Measurements from ENCODE around the gene INPP4B.

The INPP4B gene

DNA sequence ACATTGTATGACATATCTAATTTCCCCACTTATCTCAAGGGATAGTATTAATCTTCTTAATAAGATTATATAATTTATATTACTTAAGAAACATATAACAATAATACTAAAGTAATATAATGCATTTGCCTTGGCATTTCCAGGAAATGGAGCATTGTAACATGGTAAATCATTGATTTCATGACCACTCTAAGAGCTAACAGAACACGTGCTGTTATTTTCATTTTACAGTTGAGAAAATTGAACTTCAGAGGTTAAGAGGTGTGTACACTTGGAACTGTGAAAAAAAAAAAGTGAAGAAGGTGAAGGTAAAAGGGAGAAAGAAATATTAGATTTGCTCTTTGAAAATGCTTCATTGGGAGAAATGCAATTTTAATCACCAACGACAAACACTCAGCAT is 687.1 kb downstream of the INPP4B start:
- no peak for DNase-seq (ENCODE audit: low read depth)
- no peak overlapping the region for H3K4me3 ChIP-seq (ENCODE audit: low read depth, low read length)

DNA sequence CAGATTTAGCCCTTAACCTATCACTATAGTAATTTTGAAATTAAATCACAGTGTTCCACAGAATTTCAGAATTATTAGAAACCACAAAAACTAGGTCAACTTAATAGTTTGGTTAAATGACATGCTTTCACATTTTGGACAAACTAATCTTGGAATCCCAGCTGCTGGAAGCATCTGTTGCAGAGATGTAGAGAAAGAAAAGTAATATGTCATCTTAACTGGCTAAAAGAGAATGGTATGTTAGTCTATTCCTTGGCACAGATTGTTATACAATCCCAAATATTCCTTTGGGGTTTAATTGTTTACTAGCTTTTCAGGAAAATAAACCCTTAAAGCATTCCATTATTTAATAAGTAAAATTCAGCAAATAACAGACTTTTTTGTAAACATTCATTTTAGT is 689.8 kb downstream of the INPP4B start:
- no peak overlapping the region for H3K4me3 ChIP-seq (ENCODE audit: low read depth, low read length)
- DNase-seq (ENCODE audit: low read depth): no peak

DNA sequence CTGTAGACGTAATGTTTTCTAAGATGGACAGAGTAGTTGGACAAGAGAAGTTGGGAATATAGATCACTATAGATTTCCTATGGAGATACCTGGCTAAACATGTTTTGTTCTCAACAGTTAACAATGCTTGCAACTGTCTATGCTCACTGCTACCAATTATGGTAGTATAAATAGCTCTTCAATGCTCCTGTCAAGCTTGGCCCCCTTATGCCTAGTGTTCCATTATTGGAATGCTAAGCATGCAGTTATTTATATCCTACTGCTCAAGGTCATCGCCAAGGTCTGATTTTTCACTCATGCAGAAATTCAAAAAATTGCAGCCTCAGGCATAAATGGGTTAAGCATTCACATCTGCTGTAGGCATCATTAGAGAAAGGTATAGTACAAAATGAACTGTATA is 690.8 kb downstream of the INPP4B start:
- no peak for DNase-seq (ENCODE audit: low read depth)
- H3K4me3 ChIP-seq (ENCODE audit: low read depth, low read length): no peak overlapping the region

DNA sequence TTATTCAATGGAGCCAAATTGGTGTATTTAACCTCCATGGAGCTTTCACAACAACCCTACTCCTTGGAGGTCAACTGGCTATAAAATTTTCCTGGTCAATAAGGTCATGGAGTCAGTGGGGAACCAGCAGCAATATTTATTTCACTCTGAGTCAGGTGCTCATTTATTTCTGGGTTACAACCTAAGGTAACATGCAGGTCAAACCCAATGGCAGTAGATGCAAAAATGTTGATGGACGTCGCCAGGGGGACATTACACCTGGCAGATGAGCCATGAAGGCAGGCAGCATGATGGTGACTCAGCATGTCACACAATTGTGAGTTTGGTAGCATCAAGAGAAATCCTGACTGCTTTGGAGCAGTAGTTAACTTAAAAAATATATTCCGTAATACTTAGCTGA is 695.6 kb downstream of the INPP4B start:
- no peak for DNase-seq (ENCODE audit: low read depth)

DNA sequence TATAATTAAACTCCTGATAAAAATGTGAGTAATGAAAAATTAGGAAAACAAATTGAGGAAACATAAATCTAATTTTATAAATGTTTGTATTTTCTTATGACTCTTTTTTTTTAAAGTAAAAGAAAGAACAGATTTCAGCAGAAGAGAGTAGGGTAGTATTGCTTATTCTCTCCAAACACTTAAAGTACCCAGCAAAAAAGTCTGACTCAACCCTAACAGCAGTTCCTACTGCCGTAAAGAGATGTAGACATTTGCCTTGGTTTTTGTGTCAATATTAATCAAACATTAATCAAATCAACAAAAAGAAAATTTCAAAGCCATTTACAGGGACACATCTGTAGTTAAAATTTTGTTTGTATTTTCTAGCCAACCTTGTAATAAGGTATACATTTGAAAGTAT is 701.3 kb downstream of the INPP4B start:
- no peak overlapping the region for H3K4me3 ChIP-seq (ENCODE audit: low read depth, low read length)
- DNase-seq (ENCODE audit: low read depth): no peak

More for the DNA sequence above, 695.6 kb downstream of the INPP4B start:
- H3K4me3 ChIP-seq (ENCODE audit: low read depth, low read length): no peak overlapping the region

DNA sequence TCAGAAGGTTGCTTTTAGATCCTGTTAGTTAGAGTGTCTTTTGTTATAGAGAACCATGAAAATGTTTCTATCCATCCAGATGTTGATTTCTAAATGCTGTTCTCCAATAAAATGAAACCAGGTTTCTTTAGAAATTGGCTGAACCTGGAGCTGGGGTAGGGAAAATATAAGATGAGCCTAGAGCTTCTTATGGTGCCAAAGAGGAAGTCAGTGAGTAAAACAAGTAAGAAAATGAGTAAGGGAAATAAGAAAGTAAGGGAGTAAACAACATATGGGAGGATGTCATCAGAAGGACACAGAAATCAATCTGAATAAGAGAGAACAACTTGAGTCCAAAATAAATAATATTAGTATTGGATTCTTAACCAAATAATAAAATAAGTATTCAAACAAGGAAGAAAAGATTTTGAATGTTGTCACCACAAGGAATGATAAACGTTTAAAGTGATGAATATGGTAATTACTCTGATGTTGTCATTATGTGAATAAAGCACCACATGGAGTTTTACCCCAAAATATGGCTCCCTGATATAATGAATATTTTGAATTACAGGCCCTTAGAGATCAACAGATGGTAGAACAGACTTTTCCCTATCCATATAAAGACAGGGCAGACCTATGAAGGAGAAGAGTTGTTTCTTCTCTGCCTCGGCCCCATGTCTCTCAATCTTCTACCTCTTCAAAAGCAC is 703.6 kb downstream of the INPP4B start:
- no peak overlapping the region for H3K4me3 ChIP-seq (ENCODE audit: low read depth, low read length)
- no peak for DNase-seq (ENCODE audit: low read depth)

DNA sequence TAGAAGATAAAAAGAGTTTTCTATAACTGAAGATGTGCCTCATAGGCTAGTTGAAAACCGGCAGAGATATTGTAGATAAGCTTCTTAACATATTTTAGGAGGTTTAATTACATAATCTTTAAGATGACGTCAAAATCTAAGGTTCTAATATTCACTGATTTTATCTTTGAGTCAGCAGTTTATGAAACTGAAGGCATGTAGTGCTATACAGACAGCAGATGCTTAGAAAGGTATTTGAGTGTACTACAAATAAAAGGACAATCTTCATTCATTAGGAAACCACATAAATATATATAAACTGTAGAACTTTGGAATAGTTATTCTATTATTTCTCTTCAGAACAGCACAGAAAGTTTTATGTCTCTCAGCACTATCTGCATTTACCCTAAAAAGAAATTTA is 704.9 kb downstream of the INPP4B start:
- no peak overlapping the region for H3K4me3 ChIP-seq (ENCODE audit: low read depth, low read length)
- DNase-seq (ENCODE audit: low read depth): no peak

DNA sequence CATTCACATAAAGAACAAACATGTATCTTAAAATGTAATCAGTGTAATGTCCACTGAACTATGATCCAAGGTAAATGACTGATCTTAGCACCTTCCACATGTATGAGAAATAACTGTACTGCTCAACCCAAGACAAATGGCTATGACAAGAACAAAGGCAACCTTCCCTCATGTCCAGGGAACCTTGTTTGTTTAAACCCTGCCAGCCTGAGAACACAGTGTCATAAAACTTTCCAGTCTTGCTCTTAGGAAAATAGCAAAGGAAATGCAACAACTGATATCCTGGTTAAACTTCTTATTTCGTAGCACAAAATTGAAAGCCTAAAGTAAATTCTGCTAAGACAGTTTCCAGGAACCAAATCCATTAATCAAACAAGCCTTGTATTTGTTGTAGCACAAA is 715.4 kb downstream of the INPP4B start:
- no peak overlapping the region for H3K4me3 ChIP-seq (ENCODE audit: low read depth, low read length)
- no peak for DNase-seq (ENCODE audit: low read depth)

DNA sequence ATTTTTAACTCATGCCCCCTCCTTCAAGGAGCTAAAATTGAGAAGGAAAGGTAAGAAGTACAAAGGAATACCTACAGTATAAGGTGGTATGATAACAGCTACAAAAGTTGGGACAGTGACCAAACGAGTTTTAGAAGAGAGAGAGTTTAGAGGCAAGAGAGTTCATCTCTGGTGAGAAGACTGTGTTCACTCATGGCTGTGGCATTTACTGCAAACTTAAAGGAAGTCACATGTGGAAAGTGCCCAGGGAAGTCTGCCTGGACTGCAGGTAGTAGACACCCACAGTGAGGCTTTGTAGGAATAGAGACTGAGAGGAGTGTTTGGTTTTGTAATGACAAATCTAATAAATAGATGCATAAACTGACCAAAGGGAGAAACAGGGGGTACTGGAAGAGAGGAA is 716.2 kb downstream of the INPP4B start:
- no peak overlapping the region for H3K4me3 ChIP-seq (ENCODE audit: low read depth, low read length)
- DNase-seq (ENCODE audit: low read depth): no peak

DNA sequence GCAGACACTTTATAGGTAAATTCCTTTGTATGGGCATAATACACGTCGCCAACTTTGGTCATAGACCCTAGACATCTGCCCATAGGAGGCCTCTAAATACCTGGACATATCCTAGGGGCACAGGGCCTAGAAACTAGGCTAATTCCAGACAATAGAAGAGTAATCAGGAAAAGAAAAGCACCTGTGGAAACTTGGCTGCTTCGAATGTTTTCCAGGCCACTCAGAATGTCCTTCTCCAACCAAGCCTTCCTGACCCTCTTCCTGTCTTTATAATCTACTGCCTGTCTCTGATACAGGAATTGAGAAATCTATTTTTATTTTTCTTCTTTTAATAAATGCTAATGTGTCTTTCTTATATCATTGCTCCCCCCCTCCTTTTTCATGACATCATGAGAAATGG is 716.6 kb downstream of the INPP4B start:
- H3K4me3 ChIP-seq (ENCODE audit: low read depth, low read length): no peak overlapping the region
- DNase-seq (ENCODE audit: low read depth): no peak

DNA sequence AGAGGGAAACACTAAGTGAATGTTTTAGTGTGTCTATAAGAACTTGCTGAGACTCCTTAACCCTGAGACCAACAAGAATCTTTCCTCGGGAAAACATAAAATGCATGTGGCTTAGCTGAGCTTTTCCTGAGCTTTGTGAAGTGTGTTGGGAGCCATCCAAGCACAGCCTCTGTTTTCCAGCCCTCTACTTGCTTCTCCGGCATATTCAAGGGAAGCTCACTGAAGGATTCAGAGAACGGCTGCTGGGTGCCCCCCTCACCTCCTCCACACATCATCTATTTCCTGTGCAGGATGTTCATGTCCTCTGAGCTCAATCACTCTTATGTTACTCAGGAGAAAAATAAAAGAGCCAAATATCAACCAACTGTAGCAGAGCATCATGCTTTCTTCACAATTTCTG is 717.6 kb downstream of the INPP4B start:
- peak; percentile 40 for DNase-seq (ENCODE audit: low read depth)
- H3K4me3 ChIP-seq (ENCODE audit: low read depth, low read length): no peak overlapping the region

DNA sequence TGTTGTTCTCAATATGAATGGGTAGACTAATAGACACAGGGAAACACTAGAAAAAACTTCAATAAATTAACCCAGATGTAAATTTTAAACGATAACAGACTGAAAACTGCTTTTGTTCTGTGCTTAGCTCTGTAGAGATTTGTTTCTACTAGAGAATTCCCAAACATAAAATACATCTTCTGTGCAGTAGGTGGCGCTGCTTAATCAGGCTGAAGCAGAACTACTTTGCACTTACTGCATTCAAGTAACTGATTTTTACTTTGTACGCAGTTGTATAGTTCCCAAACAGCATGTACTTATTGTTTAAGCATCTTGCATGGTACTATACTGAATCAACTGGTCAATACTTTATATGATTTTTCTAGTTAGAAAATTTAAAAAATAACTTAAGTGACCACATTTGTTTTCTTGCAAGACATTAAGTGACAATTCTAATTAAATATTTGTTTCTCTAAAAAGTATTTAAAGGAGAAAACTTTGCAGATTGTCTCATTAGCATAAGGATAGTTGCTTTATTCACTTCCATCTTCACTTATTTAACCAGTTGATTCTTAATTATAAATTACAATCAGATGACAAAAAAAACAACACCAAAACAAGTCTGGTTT is 719.1 kb downstream of the INPP4B start:
- H3K4me3 ChIP-seq (ENCODE audit: low read depth, low read length): no peak overlapping the region
- peak; percentile 43 for DNase-seq (ENCODE audit: low read depth)

DNA sequence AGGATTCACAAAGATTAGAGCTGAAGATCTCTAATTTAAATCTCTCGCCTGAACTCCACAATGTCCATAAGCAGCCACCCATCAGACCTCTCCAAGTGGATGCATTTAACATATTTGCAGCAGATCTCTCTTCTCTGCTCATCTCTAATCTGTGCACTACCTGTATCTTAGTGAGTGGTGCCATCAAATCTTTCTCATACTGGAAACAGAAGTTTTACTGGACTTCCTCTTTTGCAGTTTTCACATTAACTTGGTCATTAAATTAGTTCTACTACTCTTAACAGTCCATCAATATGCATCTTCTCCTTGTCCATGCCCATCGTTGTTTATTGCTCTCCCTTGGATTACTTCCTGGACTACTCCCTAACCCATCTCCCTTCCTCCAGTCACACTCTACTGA is 721.2 kb downstream of the INPP4B start:
- DNase-seq (ENCODE audit: low read depth): no peak
- no peak overlapping the region for H3K4me3 ChIP-seq (ENCODE audit: low read depth, low read length)

DNA sequence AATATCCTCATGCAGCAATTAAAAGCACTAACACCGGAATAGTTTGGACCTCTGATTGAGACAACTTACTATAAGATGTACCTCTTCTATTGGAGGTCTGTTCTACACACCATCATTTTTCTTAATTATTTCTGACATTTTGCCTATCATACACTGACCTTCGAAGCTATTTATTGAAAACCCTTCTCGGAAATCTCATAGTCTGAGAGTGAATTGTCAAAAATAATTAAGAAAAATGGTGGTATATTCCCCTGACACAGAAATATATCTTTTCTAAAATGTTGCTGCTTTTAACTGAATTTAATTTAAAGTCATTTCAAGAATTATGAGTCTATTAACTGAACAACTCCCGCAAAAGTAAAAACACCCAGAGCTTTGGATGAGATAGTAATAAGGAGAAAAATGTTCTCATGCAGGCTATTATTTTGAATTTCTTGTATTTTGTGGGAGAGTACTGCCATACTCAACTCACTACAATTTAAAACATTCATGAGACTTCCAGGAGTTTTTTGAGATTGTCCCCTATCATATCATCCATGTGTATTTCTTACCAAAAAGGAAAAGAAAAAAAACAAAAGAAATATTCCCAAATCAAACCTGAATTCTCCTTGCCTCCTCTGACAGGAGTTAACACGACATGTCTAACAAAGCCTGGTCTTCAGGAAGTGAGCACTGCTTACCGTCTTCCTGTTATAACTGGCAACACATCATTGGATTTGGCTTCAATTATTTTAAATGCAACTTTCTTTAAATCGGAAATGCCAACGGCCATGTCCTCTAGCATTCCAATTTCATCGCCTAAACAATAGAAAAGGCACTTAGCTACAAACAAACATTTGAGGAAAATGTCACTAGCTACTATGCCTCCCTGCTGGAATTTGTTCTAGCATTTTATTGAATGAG is 724.4 kb downstream of the INPP4B start:
- H3K4me3 ChIP-seq (ENCODE audit: low read depth, low read length): no peak overlapping the region
- DNase-seq (ENCODE audit: low read depth): no peak

DNA sequence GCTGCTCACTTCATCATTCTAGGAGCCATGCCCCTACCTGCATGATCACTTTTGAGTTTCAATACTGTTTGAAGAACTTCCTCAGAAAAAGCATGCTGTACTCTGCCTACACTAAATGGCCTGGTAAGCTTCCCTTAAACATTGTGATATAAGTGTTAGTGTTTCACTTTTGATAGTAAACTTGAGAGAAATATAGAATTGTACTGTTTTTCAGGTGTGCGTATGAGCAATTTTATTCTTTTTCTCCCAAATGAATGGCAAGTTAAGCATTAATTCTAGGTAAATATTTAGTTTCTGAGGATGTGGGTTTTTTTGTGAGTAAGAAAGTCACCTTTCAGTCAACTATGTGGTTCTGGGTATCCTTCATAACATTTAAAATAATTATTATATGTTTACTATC is 725.2 kb downstream of the INPP4B start:
- DNase-seq (ENCODE audit: low read depth): no peak
- no peak overlapping the region for H3K4me3 ChIP-seq (ENCODE audit: low read depth, low read length)

DNA sequence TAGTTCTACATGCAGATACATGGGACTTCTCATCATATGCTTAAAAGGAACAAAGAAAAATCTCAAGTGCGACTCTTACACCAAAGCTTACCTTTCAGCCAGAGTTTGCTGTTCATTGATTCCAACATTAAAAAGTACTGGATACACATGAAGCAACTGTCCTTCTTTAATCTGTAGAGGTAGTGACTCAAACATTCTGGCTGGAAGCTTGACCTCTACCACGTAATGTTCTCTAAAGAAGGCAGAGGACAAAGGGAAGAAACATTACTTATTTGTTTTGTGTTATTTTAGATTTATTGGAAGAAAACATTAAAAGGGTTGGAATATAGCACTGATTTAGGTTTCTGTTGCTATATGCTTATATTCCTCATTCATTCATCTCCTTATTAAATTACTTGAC is 733.6 kb downstream of the INPP4B start:
- DNase-seq (ENCODE audit: low read depth): peak; percentile 32
- H3K4me3 ChIP-seq (ENCODE audit: low read depth, low read length): no peak overlapping the region

DNA sequence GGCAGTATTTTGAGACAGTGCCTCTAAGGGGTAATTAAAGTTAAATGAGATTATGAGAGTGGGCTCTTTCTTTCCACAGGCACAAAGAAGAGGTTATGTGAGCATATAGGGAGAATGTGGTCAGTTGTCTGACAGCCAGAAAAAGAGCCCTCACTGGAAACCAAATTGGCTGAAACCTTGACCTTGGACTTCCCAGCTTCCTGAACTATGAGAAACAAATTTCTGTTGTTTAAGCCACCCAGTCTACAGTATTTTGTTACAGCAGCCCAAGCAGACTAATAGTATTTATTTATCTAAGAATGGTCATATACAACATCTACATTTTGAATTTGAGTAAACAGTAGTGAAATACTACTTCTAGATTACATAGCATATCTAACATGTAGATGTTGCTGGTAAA is 736.0 kb downstream of the INPP4B start:
- H3K4me3 ChIP-seq (ENCODE audit: low read depth, low read length): no peak overlapping the region
- DNase-seq (ENCODE audit: low read depth): peak; percentile 31

DNA sequence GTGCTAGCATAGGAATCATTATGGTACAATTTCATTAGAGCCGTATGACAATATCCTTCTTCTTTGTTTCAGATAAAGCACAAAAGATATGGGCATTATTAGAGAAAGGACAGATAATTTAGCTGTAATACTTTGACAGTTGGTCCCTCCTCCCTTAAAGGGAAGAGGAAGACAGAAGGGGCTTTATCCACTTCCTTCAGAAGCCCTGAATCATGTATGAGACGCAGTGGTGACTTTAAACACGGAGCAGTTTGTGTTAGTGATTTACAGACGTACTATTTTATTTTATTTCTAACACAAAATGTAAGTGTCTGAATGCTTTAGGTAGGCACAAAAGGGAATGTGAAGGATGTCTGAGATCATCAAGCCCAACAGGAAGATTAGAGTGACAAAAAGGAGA is 742.1 kb downstream of the INPP4B start:
- DNase-seq (ENCODE audit: low read depth): no peak
- no peak overlapping the region for H3K4me3 ChIP-seq (ENCODE audit: low read depth, low read length)

DNA sequence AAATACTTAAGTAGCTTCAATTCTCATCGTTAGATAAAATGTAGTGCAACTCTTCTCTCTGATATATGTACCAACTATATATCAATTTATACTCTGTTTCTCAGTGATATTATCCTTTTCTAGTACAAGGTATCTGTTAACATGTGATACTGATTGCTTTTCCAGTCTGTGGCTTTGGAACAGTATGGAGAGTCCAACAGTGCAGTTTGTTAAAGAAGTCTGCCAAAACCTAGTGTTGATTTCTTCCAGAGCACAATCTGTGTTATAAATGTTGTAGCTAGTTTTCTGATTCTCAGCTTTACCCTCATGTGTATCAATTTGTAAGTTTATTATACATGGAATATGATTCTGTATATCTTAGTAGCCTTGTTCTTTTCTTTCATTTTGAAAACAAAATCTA is 744.7 kb downstream of the INPP4B start:
- no peak for DNase-seq (ENCODE audit: low read depth)
- no peak overlapping the region for H3K4me3 ChIP-seq (ENCODE audit: low read depth, low read length)

DNA sequence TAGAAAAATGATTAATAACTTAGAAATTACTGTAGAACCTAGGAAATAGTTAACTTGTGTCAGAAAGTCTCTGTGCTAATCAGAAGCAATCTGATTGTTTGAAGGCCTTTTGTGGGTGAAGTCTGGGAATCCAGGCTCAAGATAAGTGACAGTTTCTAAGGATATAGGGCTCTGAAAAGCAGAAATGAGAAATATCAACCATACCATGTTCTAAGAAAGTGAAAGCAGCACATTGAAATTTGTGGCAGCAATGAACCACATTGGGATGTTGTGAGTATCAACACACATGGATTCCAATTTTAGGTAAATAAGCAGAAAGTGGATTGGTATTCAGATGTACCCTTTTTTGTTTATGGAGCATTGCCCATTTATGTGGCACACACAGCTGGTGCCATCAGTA is 745.2 kb downstream of the INPP4B start:
- no peak for DNase-seq (ENCODE audit: low read depth)

More for the DNA sequence above, 745.2 kb downstream of the INPP4B start:
- no peak overlapping the region for H3K4me3 ChIP-seq (ENCODE audit: low read depth, low read length)
